ENCODE results near the gene MTRF1L. TPM values are rescaled to one million over a fixed set of nuclear protein-coding genes. Genes with fewer than 3 reads are reported as not detected.

The MTRF1L gene
- total and polyA plus RNA-seq, 5 donors = 17.7 to 44.4 (median 31.0) TPM

- ATAC-seq (no peak), DNase-seq (no peak)
- Histone ChIP-seq H3K9me3 (ENCODE audit: control insufficient read depth, low read length) (no peaks in the 10 kb centered on the region), H3K4me3 (ENCODE audit: low read length) (no peak overlapping the region), H3K27me3 (ENCODE audit: control insufficient read depth, insufficient read depth) (no peaks in the 10 kb centered on the region), H3K27ac (ENCODE audit: low read length) (no peak overlapping the region), H3K4me1 (ENCODE audit: control insufficient read depth, insufficient read depth, low read length) (no peaks in the 10 kb centered on the region)
- intact Hi-C loops (cut with DNase I) = loop anchor here in 2 of 4 donors (10.0 kb wide), 2 partner anchors 482 to 912 kb away; no protein-coding TSS in a partner anchor
- 53% methylated on average over 9 of the region's 9 CpGs for WGBS
These were observed 29.9 kb upstream of the MTRF1L start for GRCh38 chr6:153032255-153032882.

DNA sequence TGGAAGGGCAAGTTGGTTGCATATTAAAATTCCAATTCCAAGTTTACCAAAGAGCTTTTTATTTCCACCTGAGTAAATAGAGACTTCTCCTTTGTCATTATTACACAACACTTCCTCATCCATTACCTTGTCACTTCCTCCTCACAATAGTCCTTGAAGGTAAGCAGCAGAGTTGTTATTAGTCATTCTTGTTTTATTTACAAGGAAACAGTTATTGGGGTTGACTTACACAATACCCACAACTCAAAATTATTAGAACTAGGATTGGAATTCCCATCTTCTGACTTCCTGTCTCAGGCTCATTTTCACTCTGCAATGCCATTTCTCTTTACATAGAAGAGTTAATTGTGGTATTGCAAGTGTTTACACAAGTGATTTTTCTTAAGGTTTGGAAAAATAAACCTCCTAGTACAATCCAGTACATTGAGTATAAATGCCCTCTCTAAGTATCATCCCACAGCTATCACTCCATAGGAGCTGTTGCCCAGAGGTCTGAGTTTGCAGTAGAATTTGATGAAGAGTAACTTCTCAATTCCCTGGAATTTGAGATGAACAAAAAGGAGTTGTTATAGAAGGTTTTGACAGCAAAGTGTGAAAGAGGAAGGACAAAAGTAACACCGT is 28.9 kb upstream of the MTRF1L start:
- intact Hi-C loops (cut with DNase I) = loop anchor here in 2 of 4 donors (10.0 kb wide), 2 partner anchors 483 to 913 kb away; no protein-coding TSS in a partner anchor
- WGBS = 47% methylated on average over 1 of the region's 1 CpG
- H3K27me3 ChIP-seq (ENCODE audit: control insufficient read depth, insufficient read depth) = no peaks in the 10 kb centered on the region
- DNase-seq (no peak), ATAC-seq (no peak)
- no peak overlapping the region for H3K27ac ChIP-seq (ENCODE audit: low read length)
- no peaks in the 10 kb centered on the region for H3K9me3 ChIP-seq (ENCODE audit: control insufficient read depth, low read length)
- H3K4me1 ChIP-seq (ENCODE audit: control insufficient read depth, insufficient read depth, low read length) = no peaks in the 10 kb centered on the region
- no peak overlapping the region for H3K4me3 ChIP-seq (ENCODE audit: low read length)

- WGBS = 90% methylated on average over 4 of the region's 4 CpGs
- intact Hi-C loops (cut with DNase I) = loop anchor here in 2 of 4 donors (5.0 to 10.0 kb wide), 2 partner anchors 74 to 162 kb away; no protein-coding TSS in a partner anchor
These were observed 26.5 kb upstream of the MTRF1L start for GRCh38 chr6:153028963-153029362.

GRCh38 chr6:153028286-153028685 is 25.8 kb upstream of the MTRF1L start:
- Histone ChIP-seq H3K9me3 (ENCODE audit: control insufficient read depth, low read length) (no peaks in the 10 kb centered on the region), H3K27ac (ENCODE audit: low read length) (no peak overlapping the region), H3K27me3 (ENCODE audit: control insufficient read depth, insufficient read depth) (no peaks in the 10 kb centered on the region), H3K4me3 (ENCODE audit: low read length) (no peak overlapping the region), H3K4me1 (ENCODE audit: control insufficient read depth, insufficient read depth, low read length) (no peaks in the 10 kb centered on the region)
- ATAC-seq (no peak), DNase-seq (no peak)
- intact Hi-C loops (cut with DNase I) = loop anchor here in 2 of 4 donors (5.0 to 10.0 kb wide), 2 partner anchors 73 to 161 kb away; no protein-coding TSS in a partner anchor
- WGBS = 89% methylated on average over 2 of the region's 2 CpGs

More at GRCh38 chr6:153028963-153029362, 26.5 kb upstream of the MTRF1L start:
- no peak overlapping the region for H3K27ac ChIP-seq (ENCODE audit: low read length)
- no peaks in the 10 kb centered on the region for H3K9me3 ChIP-seq (ENCODE audit: control insufficient read depth, low read length)
- no peaks in the 10 kb centered on the region for H3K4me1 ChIP-seq (ENCODE audit: control insufficient read depth, insufficient read depth, low read length)
- no peaks in the 10 kb centered on the region for H3K27me3 ChIP-seq (ENCODE audit: control insufficient read depth, insufficient read depth)
- no peak for ATAC-seq
- H3K4me3 ChIP-seq (ENCODE audit: low read length) = no peak overlapping the region
- no peak for DNase-seq

GRCh38 chr6:153027480-153027879 is 25.0 kb upstream of the MTRF1L start:
- Histone ChIP-seq H3K27me3 (ENCODE audit: control insufficient read depth, insufficient read depth) (no peaks in the 10 kb centered on the region), H3K9me3 (ENCODE audit: control insufficient read depth, low read length) (no peaks in the 10 kb centered on the region), H3K4me3 (ENCODE audit: low read length) (no peak overlapping the region), H3K27ac (ENCODE audit: low read length) (no peak overlapping the region), H3K4me1 (ENCODE audit: control insufficient read depth, insufficient read depth, low read length) (no peaks in the 10 kb centered on the region)
- intact Hi-C loops (cut with DNase I) = loop anchor here in 2 of 4 donors (5.0 to 10.0 kb wide), 2 partner anchors 73 to 160 kb away; no protein-coding TSS in a partner anchor
- DNase-seq (no peak), ATAC-seq (no peak)
- 74% methylated on average over 4 of the region's 4 CpGs for WGBS

GRCh38 chr6:153024709-153025017 is 22.2 kb upstream of the MTRF1L start:
- WGBS = 14% methylated on average over 1 of the region's 1 CpG
- no peak for ATAC-seq
- DNase-seq = no peak

DNA sequence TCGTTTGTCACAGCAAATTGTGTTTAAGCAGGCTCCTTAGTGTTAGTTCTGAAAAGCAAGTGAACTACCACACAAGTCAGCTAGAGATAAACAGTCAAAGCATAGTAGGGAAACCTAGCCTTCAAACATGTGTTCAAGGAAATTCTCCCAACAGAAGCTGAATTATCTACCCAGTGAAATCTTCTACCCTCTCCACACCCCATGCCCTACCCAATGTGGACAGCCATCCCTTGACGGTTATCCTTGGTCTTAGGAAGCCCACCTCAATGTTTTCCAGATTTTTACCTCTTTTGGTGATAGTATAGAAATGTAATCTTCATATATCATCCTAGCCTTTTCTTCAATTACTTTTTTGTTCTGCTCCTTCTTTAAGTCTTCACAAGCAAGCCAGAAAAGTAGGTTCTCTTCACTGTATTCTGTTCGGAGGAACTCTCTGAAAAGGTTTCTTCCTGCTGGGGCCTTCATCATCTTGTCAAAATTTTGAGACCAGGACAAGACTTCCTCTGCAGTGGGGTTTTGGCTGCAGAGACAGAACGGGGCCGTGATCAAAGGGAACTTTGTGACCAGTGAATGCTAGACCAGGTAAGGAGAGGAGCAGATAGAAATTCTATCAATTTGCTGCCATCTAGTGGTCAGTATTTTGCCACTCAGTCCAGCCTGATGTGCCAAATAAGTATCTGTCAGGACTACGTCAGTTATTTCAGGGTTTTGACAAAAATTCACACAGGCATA is 21.6 kb upstream of the MTRF1L start:
- 44% methylated on average over 6 of the region's 6 CpGs for WGBS
- Histone ChIP-seq H3K27ac (ENCODE audit: low read length) (no peak overlapping the region), H3K4me1 (ENCODE audit: control insufficient read depth, insufficient read depth, low read length) (no peaks in the 10 kb centered on the region), H3K27me3 (ENCODE audit: control insufficient read depth, insufficient read depth) (no peaks in the 10 kb centered on the region), H3K4me3 (ENCODE audit: low read length) (no peak overlapping the region), H3K9me3 (ENCODE audit: control insufficient read depth, low read length) (no peaks in the 10 kb centered on the region)
- peak; percentile 75 to 87 for ATAC-seq
- intact Hi-C loops (cut with DNase I) = loop anchor here in 2 of 4 donors (5.0 to 10.0 kb wide), 3 partner anchors 69 to 162 kb away; no protein-coding TSS in a partner anchor
- DNase-seq = no peak

More at GRCh38 chr6:153024709-153025017, 22.2 kb upstream of the MTRF1L start:
- H3K4me1 ChIP-seq (ENCODE audit: control insufficient read depth, insufficient read depth, low read length) = no peaks in the 10 kb centered on the region
- H3K27ac ChIP-seq (ENCODE audit: low read length) = no peak overlapping the region
- no peaks in the 10 kb centered on the region for H3K9me3 ChIP-seq (ENCODE audit: control insufficient read depth, low read length)
- no peaks in the 10 kb centered on the region for H3K27me3 ChIP-seq (ENCODE audit: control insufficient read depth, insufficient read depth)
- H3K4me3 ChIP-seq (ENCODE audit: low read length) = no peak overlapping the region
- intact Hi-C loops (cut with DNase I) = loop anchor here in 3 of 4 donors (5.0 to 10.0 kb wide), 3 partner anchors 70 to 162 kb away; no protein-coding TSS in a partner anchor

DNA sequence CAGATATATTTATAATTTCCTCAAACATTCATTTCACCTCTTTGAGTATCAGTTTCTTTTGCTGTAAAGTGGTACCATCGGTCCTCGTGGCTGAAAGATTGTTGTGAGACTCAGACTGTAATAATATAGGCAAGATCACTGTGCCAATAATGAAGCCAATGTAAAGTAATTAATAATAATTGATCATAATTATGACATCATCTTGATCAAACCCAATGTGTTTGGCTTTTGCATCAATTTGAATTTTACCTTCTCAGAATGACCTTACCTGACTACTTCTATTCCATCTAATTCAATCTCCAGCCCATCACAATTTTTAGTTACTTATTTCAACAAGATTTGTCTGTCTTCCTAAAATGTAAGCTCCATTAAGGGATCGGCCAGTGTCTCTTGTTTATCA is 15.8 kb upstream of the MTRF1L start:
- ATAC-seq (no peak), DNase-seq (no peak)
- intact Hi-C loops (cut with DNase I) = no loop called here
- H3K9me3 ChIP-seq (ENCODE audit: control insufficient read depth, low read length) = no peaks in the 10 kb centered on the region
- no peaks in the 10 kb centered on the region for H3K4me1 ChIP-seq (ENCODE audit: control insufficient read depth, insufficient read depth, low read length)
- WGBS = 94% methylated on average over 3 of the region's 3 CpGs
- H3K27me3 ChIP-seq (ENCODE audit: control insufficient read depth, insufficient read depth) = no peaks in the 10 kb centered on the region
- H3K27ac ChIP-seq (ENCODE audit: low read length) = no peak overlapping the region
- H3K4me3 ChIP-seq (ENCODE audit: low read length) = no peak overlapping the region

DNA sequence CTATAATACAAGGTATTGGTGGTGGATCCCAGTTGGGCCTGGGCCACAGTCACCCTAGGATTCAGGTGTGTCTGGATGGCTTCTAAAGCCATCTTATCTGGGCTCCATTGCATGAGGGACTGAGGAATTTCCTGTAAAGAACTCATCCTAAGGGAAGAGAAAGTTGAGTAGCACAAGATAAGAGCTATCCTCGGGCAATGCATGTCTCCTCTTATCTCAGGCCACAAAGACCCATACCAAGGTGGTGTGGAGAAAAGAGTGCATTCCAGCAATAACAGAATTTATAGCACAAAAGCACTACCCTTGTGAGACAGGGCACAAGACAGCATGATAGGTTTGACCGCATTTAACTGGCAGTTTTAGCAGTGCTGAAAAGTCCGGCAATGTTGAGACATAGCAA is 14.3 kb upstream of the MTRF1L start:
- Histone ChIP-seq H3K4me3 (ENCODE audit: low read length) (no peak overlapping the region), H3K27me3 (ENCODE audit: control insufficient read depth, insufficient read depth) (no peaks in the 10 kb centered on the region), H3K27ac (ENCODE audit: low read length) (no peak overlapping the region), H3K4me1 (ENCODE audit: control insufficient read depth, insufficient read depth, low read length) (no peaks in the 10 kb centered on the region), H3K9me3 (ENCODE audit: control insufficient read depth, low read length) (no peaks in the 10 kb centered on the region)
- ATAC-seq = no peak
- DNase-seq = no peak
- 70% methylated on average over 3 of the region's 3 CpGs for WGBS
- intact Hi-C loops (cut with DNase I) = no loop called here

- WGBS = 76% methylated on average over 4 of the region's 4 CpGs
- Histone ChIP-seq H3K27ac (ENCODE audit: low read length) (no peak overlapping the region), H3K4me1 (ENCODE audit: control insufficient read depth, insufficient read depth, low read length) (no peaks in the 10 kb centered on the region), H3K27me3 (ENCODE audit: control insufficient read depth, insufficient read depth) (no peaks in the 10 kb centered on the region), H3K9me3 (ENCODE audit: control insufficient read depth, low read length) (no peaks in the 10 kb centered on the region), H3K4me3 (ENCODE audit: low read length) (no peak overlapping the region)
- ATAC-seq = no peak
- intact Hi-C loops (cut with DNase I) = no loop called here
- DNase-seq = no peak
These were observed 12.7 kb upstream of the MTRF1L start for GRCh38 chr6:153015094-153015640.

GRCh38 chr6:153013438-153013837 is 10.9 kb upstream of the MTRF1L start:
- Histone ChIP-seq H3K4me3 (ENCODE audit: low read length) (no peak overlapping the region), H3K9me3 (ENCODE audit: control insufficient read depth, low read length) (no peaks in the 10 kb centered on the region), H3K27me3 (ENCODE audit: control insufficient read depth, insufficient read depth) (no peaks in the 10 kb centered on the region), H3K27ac (ENCODE audit: low read length) (no peak overlapping the region), H3K4me1 (ENCODE audit: control insufficient read depth, insufficient read depth, low read length) (no peaks in the 10 kb centered on the region)
- ATAC-seq (no peak), DNase-seq (no peak)
- intact Hi-C loops (cut with DNase I) = no loop called here
- WGBS = 64% methylated on average over 2 of the region's 2 CpGs
